Nephron (organoid): ENCODE data around the gene EFCAB8.

Experiments
- H3K27ac Mint-ChIP-seq, 3 experiments: 2 replicates each; pipeline ENCODE4 v1.8.0; 2020; ENCODE audit warnings: mixed read lengths in 3 of 3, mild to moderate bottlenecking in 2 of 3, moderate library complexity in 1 of 3
- H3K27me3 Mint-ChIP-seq: 2 replicates; pipeline ENCODE4 v1.8.0; 2021; ENCODE audit warnings: low read depth, mild to moderate bottlenecking, moderate library complexity, mixed read lengths
- H3K36me3 Mint-ChIP-seq: 2 replicates; pipeline ENCODE4 v1.8.0; 2020; ENCODE audit warnings: low read depth, mixed read lengths
- H3K4me1 Mint-ChIP-seq: 2 replicates; pipeline ENCODE4 v1.8.0; 2020; ENCODE audit warnings: mixed read lengths
- H3K4me3 Mint-ChIP-seq, 3 experiments: 2 replicates each; pipeline ENCODE4 v1.8.0; 2020; ENCODE audit warnings: mild to moderate bottlenecking in 3 of 3, mixed read lengths in 3 of 3, moderate library complexity in 2 of 3
- H3K9me3 Mint-ChIP-seq: 2 replicates; pipeline ENCODE4 v1.8.0; 2020; ENCODE audit warnings: mixed read lengths
- TF ChIP-seq, protein P1 (sequence below), 3 experiments: fragments of 200-600 bp; sonication (generic); IDR thresholded peaks; one replicate each; pipeline ENCODE4 v1.5.0; 2021; ENCODE audit warnings: antibody characterized with exemption in 3 of 3; ENCODE audit not compliant: unreplicated experiment in 3 of 3

The EFCAB8 gene

DNA sequence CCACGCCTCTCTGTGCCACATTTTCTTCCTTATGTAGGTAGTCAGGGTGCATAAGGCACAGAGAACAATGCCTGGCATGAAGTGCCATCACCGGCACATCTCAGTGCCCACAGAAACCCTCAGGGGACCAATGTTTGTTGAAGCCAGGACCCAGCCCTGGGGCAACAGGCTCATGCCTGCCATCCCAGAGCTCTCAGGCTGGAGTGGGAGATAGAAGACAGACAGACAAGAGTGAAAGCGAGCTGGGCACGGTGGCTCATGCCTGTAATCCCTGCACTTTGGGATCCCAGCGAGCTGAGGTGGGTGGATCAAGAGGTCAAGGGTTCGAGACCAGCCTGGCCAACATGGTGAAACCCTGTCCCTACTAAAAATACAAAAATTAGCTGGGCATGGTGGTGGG, 13.5 kb downstream of the EFCAB8 start:
- Mint-ChIP-seq H3K27me3 (no peaks in the 10 kb centered on the region), H3K27ac (no peak overlapping the region), H3K4me3 (no peak overlapping the region), H3K9me3 (no peaks in the 10 kb centered on the region), H3K4me1 (no peaks in the 10 kb centered on the region), H3K36me3 (no peaks in the 10 kb centered on the region)
- TF ChIP-seq, protein P1, sequence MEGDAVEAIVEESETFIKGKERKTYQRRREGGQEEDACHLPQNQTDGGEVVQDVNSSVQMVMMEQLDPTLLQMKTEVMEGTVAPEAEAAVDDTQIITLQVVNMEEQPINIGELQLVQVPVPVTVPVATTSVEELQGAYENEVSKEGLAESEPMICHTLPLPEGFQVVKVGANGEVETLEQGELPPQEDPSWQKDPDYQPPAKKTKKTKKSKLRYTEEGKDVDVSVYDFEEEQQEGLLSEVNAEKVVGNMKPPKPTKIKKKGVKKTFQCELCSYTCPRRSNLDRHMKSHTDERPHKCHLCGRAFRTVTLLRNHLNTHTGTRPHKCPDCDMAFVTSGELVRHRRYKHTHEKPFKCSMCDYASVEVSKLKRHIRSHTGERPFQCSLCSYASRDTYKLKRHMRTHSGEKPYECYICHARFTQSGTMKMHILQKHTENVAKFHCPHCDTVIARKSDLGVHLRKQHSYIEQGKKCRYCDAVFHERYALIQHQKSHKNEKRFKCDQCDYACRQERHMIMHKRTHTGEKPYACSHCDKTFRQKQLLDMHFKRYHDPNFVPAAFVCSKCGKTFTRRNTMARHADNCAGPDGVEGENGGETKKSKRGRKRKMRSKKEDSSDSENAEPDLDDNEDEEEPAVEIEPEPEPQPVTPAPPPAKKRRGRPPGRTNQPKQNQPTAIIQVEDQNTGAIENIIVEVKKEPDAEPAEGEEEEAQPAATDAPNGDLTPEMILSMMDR (IDR thresholded peaks at IDR 0.05; ENCODE audit: unreplicated experiment in 3 of 3): no peak

DNA sequence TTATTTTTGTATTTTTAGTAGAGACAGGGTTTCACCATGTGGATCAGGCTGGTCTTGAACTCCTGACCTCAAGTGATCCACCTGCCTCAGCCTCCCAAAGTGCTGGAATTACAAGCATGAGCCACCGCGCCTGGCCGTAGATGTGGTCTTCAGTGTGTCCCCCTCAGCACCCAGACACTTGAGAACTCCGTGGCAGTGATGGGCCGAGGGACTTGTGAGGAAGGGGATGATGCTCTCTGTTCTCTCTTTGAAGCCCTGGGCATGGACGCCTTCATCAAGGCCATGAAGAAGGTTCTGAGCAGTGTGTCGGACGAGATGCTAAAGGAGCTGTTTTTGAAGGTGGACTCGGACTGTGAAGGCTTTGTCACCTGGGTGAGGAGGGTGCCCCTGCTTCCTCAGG, 16.9 kb downstream of the EFCAB8 start:
- Mint-ChIP-seq H3K27ac (no peak overlapping the region), H3K4me3 (no peak overlapping the region), H3K9me3 (no peaks in the 10 kb centered on the region), H3K27me3 (no peaks in the 10 kb centered on the region), H3K4me1 (peaks cover 5% of the 10 kb centered on the region), H3K36me3 (no peaks in the 10 kb centered on the region)
- TF ChIP-seq, protein P1 (IDR thresholded peaks at IDR 0.05; ENCODE audit: unreplicated experiment in 3 of 3): no peak

GRCh38 chr20:32877507-32877906, 18.8 kb downstream of the EFCAB8 start:
- Mint-ChIP-seq H3K9me3 (no peaks in the 10 kb centered on the region), H3K4me1 (peaks cover 5% of the 10 kb centered on the region), H3K36me3 (no peaks in the 10 kb centered on the region), H3K27me3 (no peaks in the 10 kb centered on the region), H3K4me3 (no peak overlapping the region), H3K27ac (peak overlapping the region; percentile 4 to 49 (median 48))
- TF ChIP-seq, protein P1 (IDR thresholded peaks at IDR 0.05; ENCODE audit: unreplicated experiment in 3 of 3): no peak

GRCh38 chr20:32878820-32879219, 20.1 kb downstream of the EFCAB8 start:
- TF ChIP-seq, protein P1 (IDR thresholded peaks at IDR 0.05; ENCODE audit: unreplicated experiment in 3 of 3): no peak
- H3K27me3 Mint-ChIP-seq: no peaks in the 10 kb centered on the region
- no peaks in the 10 kb centered on the region for H3K9me3 Mint-ChIP-seq
- H3K4me1 Mint-ChIP-seq: peaks cover 5% of the 10 kb centered on the region
- no peaks in the 10 kb centered on the region for H3K36me3 Mint-ChIP-seq
- no peak overlapping the region for H3K4me3 Mint-ChIP-seq
- no peak overlapping the region for H3K27ac Mint-ChIP-seq

DNA sequence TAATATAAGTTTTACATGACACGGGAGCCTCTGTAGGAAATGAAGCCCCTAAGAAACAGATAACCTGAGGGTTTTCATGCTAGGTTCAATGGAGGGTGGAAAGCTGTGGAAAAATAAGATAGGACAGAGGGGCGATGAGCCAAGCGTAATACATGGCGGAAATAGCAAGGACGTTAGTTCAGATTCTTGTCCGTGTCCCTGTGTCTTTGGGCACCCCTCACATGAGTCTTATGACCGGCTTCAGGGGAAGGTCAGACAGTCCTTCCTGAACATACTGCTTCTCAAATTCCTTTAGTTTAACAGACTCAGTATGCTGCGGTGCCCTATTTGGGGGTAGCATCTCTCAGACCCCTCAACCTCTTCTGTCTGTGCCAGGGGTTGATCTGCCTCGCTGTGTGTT, 20.8 kb downstream of the EFCAB8 start:
- Mint-ChIP-seq H3K27ac (no peak overlapping the region), H3K4me1 (peaks cover 5% of the 10 kb centered on the region), H3K36me3 (no peaks in the 10 kb centered on the region), H3K4me3 (no peak overlapping the region), H3K27me3 (no peaks in the 10 kb centered on the region), H3K9me3 (no peaks in the 10 kb centered on the region)
- TF ChIP-seq, protein P1 (IDR thresholded peaks at IDR 0.05; ENCODE audit: unreplicated experiment in 3 of 3): no peak

GRCh38 chr20:32880635-32881034, 21.9 kb downstream of the EFCAB8 start:
- TF ChIP-seq, protein P1 (IDR thresholded peaks at IDR 0.05; ENCODE audit: unreplicated experiment in 3 of 3): no peak
- no peak overlapping the region for H3K27ac Mint-ChIP-seq
- peaks cover 5% of the 10 kb centered on the region for H3K4me1 Mint-ChIP-seq

More at GRCh38 chr20:32880635-32881034, 21.9 kb downstream of the EFCAB8 start:
- Mint-ChIP-seq H3K27me3 (no peaks in the 10 kb centered on the region), H3K9me3 (no peaks in the 10 kb centered on the region), H3K4me3 (no peak overlapping the region), H3K36me3 (no peaks in the 10 kb centered on the region)
